Memory B cell (primary cell): ENCODE measurements around the gene FCN3.

Experiments used
- ATAC-seq: fragments of 150-1000 bp; cut with Tn5 transposase; 2 replicates; pipeline ENCODE4 v1.10.0; 2021; ENCODE audit warnings: low read depth, mild to moderate bottlenecking, moderate library complexity
- DNase-seq, 2 donors: peaks; one replicate each; pipeline ENCODE4 v3.0.0; 2022; ENCODE audit warnings: low spot score in 2 of 2
- H3K27ac Mint-ChIP-seq: one replicate; pipeline ENCODE4 v1.8.0; 2022; ENCODE audit warnings: mild to moderate bottlenecking, moderate library complexity, mixed read lengths
- H3K27me3 Mint-ChIP-seq: one replicate; pipeline ENCODE4 v1.8.0; 2022; ENCODE audit warnings: mixed read lengths
- H3K36me3 Mint-ChIP-seq: one replicate; pipeline ENCODE4 v1.8.0; 2022; ENCODE audit warnings: mild to moderate bottlenecking, mixed read lengths
- H3K4me1 Mint-ChIP-seq: one replicate; pipeline ENCODE4 v1.8.0; 2022; ENCODE audit warnings: mixed read lengths
- H3K4me3 Mint-ChIP-seq: one replicate; pipeline ENCODE4 v1.8.0; 2022; ENCODE audit warnings: mild to moderate bottlenecking, moderate library complexity, mixed read lengths
- H3K9me3 Mint-ChIP-seq: one replicate; pipeline ENCODE4 v1.8.0; 2022; ENCODE audit warnings: mixed read lengths

FCN3 gene

DNA sequence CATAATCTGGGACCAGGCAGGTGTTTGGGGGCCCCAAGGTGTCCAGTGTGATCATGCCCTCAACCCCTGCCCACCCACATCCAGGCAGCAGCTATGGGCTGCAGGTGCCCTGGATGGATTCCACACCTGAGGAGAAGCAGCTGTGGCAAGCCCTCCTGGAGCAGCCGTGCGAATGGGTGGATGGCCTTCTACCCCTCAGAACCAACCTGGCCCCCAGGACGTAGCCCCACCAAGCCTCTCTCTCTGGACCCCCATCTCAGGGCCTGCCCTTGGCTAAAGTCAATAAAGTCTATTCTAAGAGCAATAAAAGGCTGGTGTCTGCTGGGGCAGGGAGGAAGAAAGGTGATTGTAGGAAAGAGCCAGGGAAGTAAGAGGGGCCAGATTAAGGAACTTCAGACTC lies 21.0 kb downstream of the FCN3 start:
- Mint-ChIP-seq H3K27ac (no peak overlapping the region), H3K4me1 (peaks cover 14% of the 10 kb centered on the region), H3K9me3 (no peaks in the 10 kb centered on the region), H3K36me3 (peaks cover 1% of the 10 kb centered on the region), H3K4me3 (no peak overlapping the region), H3K27me3 (no peaks in the 10 kb centered on the region)
- DNase-seq (no peak), ATAC-seq (no peak)

DNA sequence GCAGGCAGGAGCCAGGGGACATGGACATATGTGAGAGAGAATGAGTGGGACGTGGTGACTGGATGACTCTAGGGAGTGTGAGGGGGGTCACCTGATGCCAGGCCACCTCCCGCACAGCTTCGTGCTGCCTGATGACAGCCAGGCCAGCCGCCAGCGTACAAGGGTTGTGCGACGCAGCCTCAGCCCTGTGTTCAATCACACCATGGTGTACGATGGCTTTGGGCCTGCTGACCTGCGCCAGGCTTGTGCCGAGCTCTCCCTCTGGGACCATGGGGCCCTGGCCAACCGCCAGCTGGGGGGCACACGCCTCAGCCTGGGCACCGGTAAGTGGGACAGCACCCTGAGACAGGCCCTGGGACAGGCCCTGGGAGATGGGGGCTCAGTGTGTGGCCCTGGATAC lies 21.5 kb downstream of the FCN3 start:
- no peak for ATAC-seq
- Mint-ChIP-seq H3K27ac (no peak overlapping the region), H3K4me3 (no peak overlapping the region), H3K36me3 (peaks cover 2% of the 10 kb centered on the region), H3K4me1 (peaks cover 14% of the 10 kb centered on the region), H3K9me3 (no peaks in the 10 kb centered on the region), H3K27me3 (no peaks in the 10 kb centered on the region)
- DNase-seq: no peak

DNA sequence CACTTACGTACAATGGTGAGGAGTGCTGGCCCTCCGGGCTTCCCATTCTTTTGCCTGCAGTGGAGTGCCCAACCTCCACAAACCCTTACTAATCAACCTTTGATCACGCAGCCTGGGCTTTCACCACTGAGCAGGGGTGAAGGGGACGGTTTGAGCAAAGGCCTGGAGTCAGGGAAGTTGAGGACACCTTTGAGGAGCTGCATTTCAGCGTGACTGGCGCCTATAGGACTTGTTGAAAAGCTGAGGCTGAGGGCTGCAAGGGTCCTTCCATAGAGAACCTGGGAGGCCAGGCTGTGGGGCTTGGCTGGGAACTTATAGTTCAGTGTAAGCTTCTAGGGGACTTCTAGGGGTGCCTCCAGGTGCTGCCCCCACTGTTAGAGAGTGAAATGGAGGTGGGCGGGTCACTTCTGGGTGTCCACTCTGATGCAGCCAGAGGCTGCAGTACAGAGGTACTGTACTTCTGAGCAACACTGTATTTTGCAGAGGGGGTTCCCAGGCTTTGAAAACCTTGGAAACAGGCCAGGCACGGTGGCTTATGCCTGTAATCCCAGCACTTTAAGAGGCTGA lies 23.0 kb downstream of the FCN3 start:
- H3K36me3 Mint-ChIP-seq: peaks cover 11% of the 10 kb centered on the region
- H3K9me3 Mint-ChIP-seq: no peaks in the 10 kb centered on the region
- H3K27ac Mint-ChIP-seq: no peak overlapping the region

DNA sequence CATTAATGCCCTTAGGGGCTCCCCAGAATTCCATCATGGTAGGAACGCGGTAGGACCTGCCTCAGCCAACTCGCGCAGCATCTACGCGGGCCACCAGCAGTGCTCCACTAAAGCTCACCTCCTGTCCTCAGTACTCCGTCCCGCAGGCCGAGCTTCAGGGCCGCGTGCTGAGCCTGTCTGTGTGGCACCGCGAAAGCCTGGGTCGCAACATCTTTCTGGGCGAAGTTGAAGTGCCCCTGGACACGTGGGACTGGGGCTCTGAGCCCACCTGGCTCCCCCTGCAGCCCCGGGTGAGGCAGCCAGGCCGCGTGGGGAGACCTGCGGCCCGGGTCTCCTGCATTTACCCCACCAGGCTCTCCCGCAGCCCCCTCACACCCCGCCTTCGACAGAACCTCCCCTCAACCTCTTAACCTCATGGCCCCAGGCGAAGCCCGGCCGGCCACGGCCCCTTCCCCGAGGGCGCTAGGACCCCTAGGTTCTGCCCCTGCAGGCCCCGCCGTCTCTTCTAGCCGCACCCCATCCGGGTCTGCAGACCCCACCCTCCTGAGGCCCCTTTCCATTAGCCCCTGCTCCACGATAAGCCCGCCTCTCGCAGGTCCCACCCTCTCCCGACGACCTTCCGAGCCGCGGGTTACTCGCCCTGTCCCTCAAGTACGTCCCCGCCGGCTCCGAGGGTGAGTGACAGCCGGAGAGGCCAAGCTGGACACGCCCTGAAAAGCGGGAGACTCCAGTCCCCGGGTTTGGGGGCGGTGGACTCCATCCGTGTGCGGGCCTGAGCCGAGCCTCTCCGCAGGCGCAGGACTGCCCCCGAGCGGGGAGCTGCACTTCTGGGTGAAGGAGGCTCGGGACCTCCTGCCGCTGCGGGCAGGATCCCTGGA lies 23.7 kb downstream of the FCN3 start:
- no peaks in the 10 kb centered on the region for H3K9me3 Mint-ChIP-seq
- DNase-seq (no peak), ATAC-seq (no peak)
- H3K36me3 Mint-ChIP-seq: peaks cover 15% of the 10 kb centered on the region
- no peaks in the 10 kb centered on the region for H3K27me3 Mint-ChIP-seq
- H3K4me1 Mint-ChIP-seq: peaks cover 21% of the 10 kb centered on the region
- peak overlapping the region; percentile 11 for H3K4me3 Mint-ChIP-seq
- H3K27ac Mint-ChIP-seq: no peak overlapping the region

More for the DNA sequence above, 23.0 kb downstream of the FCN3 start:
- ATAC-seq (no peak), DNase-seq (no peak)
- no peaks in the 10 kb centered on the region for H3K27me3 Mint-ChIP-seq
- H3K4me1 Mint-ChIP-seq: peaks cover 19% of the 10 kb centered on the region
- H3K4me3 Mint-ChIP-seq: no peak overlapping the region

DNA sequence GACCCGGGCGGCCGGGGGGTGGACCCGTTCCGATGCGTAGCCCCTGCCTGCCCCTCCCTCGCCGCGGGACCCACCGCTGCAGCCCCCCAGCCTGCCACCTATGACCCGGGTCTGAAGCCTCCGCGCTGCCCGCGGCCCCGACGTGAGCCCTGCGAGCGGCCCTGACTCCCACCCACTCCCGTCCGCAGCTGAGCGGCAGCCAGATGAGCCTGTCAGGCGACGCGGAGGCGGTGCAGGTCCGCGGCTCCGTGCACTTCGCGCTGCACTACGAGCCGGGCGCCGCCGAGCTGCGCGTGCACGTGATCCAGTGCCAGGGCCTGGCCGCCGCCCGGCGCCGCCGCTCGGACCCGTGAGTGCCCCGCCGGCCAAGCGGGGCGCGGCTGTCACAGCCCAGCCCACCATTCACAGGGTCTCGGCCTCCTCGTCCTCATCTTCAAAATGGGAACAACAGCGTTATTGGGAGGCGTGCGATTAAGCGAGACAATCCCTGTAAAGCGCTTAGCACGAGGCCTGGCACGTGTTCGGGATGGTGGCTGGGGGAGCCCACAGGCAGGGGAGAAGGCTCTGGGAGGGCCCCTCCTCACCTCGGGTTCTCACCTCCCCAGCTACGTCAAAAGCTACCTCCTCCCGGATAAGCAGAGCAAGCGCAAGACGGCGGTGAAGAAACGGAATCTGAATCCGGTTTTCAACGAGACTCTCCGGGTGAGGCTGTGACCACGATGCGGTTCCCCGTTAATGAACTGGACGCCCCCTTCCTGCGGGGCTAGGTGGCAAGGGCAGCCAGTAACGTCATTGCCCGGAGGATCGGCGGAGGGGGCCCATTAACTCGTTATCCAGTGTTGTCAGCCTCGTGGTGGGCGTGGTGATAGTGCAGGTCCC lies 24.6 kb downstream of the FCN3 start:
- H3K27me3 Mint-ChIP-seq: no peaks in the 10 kb centered on the region
- H3K36me3 Mint-ChIP-seq: peaks cover 15% of the 10 kb centered on the region
- H3K27ac Mint-ChIP-seq: no peak overlapping the region
- DNase-seq: no peak
- no peaks in the 10 kb centered on the region for H3K9me3 Mint-ChIP-seq
- H3K4me3 Mint-ChIP-seq: peak overlapping the region; percentile 68
- peak; percentile 78 for ATAC-seq
- H3K4me1 Mint-ChIP-seq: peaks cover 15% of the 10 kb centered on the region

DNA sequence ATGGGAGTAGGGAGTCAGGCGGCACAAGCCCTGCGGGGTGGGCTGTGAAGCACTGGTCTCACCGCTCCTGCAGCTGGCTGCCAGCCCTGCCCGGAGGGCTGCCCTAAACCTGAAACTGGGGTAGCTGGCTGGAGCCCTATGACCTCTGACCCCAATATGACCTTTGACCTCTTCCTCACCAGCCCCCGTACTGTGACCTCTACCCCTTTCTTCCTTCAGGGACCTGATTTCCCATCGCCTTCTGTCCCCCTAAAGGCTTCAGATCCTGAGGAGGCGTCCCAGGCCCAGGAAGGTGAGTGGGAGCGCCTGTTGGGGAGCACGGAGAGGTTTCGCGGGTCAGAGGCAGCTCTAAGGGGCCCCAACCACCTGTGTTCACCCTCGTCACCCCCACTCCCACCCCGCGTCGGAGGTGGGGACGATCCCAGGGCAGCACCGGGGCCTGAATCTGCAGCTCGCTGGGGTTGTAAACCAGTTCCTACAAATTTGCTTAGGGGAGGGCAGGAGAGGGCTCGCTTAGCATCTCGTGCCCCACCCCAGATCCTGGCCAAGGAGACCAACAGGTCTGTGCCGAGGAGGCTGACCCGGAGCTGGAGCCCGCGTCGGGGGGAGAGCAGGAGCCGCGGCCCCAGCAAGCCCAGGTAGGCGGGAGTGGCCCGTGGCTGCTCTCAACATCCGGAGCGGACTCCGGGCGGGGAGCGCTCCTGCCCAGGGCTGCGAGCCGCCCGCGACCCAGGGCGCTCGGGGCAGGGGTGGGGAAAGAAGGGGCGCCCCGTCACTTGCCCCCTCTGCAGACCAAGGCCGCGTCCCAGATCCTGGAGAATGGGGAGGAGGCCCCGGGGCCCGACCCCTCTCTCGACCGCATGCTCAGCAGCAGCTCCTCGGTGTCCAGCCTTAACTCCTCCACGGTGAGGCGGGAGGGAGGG lies 25.5 kb downstream of the FCN3 start:
- peak; percentile 86 for ATAC-seq
- H3K27ac Mint-ChIP-seq: no peak overlapping the region
- peak overlapping the region; percentile 70 for H3K4me3 Mint-ChIP-seq
- H3K27me3 Mint-ChIP-seq: no peaks in the 10 kb centered on the region
- peaks cover 19% of the 10 kb centered on the region for H3K4me1 Mint-ChIP-seq
- DNase-seq: no peak
- peaks cover 15% of the 10 kb centered on the region for H3K36me3 Mint-ChIP-seq
- no peaks in the 10 kb centered on the region for H3K9me3 Mint-ChIP-seq

DNA sequence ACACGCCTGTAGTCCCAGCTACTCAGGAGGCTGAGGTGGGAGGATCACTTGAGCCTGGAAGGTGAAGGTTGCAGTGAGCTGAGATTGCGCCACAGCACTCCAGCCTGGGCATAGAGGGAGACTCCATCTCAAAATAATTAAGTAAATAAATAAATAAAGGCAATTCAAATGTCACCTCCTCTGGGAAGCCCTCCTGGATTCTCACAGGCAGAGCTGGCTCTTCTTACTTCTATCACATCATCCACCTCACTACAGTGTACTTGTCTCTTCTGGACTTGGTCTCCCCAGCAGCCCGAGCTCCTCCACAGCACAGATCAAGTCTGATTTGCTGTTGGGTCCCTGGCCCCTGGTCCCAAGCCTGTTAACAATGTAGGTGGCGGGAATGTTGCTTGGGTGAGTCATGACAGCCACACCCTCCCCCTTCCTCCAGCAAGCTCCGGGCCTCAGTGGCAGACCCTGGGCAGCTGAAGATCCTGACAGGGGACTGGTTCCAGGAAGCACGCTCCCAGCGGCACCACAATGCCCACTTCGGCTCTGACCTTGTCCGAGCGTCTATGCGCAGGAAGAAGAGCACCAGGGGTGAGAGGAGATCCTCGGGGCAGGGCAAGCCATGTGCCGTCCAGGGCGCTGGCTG lies 27.5 kb downstream of the FCN3 start:
- Mint-ChIP-seq H3K4me1 (peaks cover 31% of the 10 kb centered on the region), H3K36me3 (peaks cover 15% of the 10 kb centered on the region)

DNA sequence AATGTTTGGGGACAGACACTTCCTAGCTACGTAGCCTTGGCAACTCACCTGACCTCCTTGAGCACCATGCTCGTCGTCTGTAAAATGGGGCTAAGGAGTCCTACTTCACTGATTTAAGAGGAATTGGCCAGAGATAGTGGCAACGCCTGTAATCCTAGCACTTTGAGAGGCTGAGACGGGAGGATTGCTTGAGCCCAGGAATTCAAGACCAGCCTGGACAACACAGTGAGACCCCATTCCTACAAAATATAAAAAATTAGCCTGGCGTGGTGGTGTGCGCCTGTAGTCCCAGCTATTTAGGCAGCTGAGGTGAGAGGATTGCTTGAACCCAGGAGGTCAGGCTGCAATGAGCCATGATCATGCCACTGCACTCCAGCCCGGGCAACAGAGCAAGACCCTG lies 28.3 kb downstream of the FCN3 start:
- Mint-ChIP-seq H3K9me3 (no peaks in the 10 kb centered on the region), H3K4me3 (peak overlapping the region; percentile 51), H3K4me1 (peaks cover 34% of the 10 kb centered on the region), H3K36me3 (peaks cover 15% of the 10 kb centered on the region), H3K27me3 (no peaks in the 10 kb centered on the region), H3K27ac (no peak overlapping the region)
- DNase-seq (no peak), ATAC-seq (no peak)

More for the DNA sequence above, 27.5 kb downstream of the FCN3 start:
- Mint-ChIP-seq H3K27me3 (no peaks in the 10 kb centered on the region), H3K27ac (no peak overlapping the region), H3K4me3 (no peak overlapping the region), H3K9me3 (no peaks in the 10 kb centered on the region)
- no peak for DNase-seq
- no peak for ATAC-seq

DNA sequence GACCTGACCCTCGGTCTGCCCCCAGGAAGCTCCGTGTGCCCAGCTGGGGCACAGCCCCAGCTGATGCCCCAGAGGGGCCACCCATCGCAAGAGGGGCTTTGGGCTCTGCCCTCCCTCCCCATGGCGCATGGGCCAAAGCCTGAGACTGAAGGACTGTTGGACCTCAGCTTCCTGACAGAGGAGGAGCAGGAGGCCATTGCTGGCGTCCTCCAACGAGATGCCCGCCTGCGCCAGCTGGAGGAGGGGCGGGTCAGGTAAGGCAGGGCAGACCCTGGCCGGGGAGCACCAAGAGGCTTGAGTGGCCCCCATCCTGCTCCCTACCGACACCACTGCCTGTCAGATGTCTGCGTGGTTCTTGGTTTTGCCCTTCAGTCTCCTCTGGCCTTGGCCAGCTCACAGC lies 29.4 kb downstream of the FCN3 start:
- ATAC-seq (no peak), DNase-seq (no peak)
- Mint-ChIP-seq H3K27me3 (no peaks in the 10 kb centered on the region), H3K27ac (no peak overlapping the region), H3K4me3 (no peak overlapping the region), H3K9me3 (no peaks in the 10 kb centered on the region), H3K36me3 (peaks cover 14% of the 10 kb centered on the region), H3K4me1 (peaks cover 38% of the 10 kb centered on the region)

DNA sequence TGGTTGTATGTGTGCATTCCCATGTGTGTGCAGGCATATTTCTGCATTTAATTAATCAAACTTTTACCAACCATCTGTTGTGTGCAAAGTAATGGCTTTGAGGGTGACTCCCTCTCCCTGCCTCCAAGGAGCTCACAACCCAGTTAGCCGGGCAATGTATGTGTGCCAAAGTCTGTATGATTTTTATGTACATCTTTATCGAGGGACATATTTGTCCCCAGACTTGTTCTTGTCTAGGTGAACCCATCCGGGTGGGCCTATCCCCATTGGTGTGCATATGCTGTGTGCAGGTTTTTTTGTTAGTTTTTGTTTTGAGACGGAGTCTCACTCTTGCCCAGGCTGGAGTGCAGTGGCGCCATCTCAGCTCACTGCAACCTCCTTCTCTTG lies 31.0 kb downstream of the FCN3 start:
- H3K4me1 Mint-ChIP-seq: peaks cover 45% of the 10 kb centered on the region
- H3K4me3 Mint-ChIP-seq: peak overlapping the region; percentile 94
- peak overlapping the region; percentile 88 for H3K27ac Mint-ChIP-seq
- ATAC-seq: no peak
- H3K27me3 Mint-ChIP-seq: no peaks in the 10 kb centered on the region
- no peak for DNase-seq
- peaks cover 14% of the 10 kb centered on the region for H3K36me3 Mint-ChIP-seq
- H3K9me3 Mint-ChIP-seq: peaks cover 2% of the 10 kb centered on the region

DNA sequence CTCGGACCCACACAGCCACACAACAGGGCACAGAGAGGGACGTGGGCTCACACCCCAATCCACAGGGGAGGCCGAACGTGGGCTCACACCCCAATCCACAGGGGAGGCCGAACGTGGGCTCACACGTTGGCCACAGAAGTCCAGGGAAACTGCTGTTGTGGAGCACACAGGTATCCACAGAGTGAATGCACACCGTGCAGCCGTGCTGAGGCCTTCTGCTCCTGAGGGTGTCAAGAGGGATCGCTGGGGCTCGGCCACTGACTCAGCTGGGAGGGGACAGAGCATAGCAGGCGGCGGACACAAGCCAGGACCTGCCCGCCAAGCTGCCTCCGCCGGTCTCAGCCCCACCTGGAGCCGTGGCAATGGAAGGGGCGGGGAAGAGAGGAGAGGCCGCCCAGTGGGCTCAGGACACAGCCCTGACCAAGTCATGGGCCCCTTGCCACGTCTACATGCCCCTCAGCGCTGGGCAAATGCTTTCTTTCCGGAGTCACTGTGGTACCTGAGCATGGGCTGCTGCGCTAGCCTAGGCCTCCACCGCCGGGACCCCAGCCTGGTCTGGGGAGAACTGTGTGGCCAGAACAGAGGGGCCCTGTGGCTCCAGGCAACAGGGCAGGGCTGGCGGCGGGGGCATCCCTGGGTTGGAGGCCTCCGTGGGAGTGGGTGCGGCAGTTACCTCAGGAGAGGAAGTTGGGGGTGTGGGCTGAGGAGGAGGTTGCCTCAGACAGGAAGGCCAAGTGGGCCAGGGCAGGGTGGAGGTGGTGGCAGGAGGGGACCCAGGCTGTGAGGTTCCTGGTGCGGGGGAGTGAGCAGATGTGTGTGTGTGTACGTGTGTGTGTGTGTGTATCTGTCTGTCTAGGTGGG lies 31.6 kb downstream of the FCN3 start:
- H3K9me3 Mint-ChIP-seq: peaks cover 2% of the 10 kb centered on the region
- no peaks in the 10 kb centered on the region for H3K27me3 Mint-ChIP-seq
- ATAC-seq: peak; percentile 50
- H3K27ac Mint-ChIP-seq: peak overlapping the region; percentile 88
- H3K4me3 Mint-ChIP-seq: peak overlapping the region; percentile 94
- peaks cover 44% of the 10 kb centered on the region for H3K4me1 Mint-ChIP-seq
- peak in 1 of 2 donors; percentile 50 for DNase-seq
- H3K36me3 Mint-ChIP-seq: peaks cover 12% of the 10 kb centered on the region

DNA sequence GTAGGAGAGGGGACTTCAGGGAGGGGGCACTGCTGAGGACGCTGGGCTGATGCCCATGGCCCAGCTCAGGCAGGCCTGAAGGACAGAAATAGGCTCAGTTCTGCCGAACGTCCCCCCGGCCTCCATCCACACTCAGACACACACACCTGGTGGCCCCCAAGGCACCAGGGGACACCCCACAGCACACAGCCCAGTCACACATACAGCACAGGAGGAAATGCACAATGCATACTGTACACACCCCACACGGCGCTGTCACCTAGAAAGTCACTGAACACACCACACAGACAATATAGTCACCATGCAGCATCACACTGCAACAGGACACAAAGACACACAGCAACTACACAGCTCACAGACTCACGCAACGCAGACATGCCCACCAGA lies 32.2 kb downstream of the FCN3 start:
- Mint-ChIP-seq H3K27me3 (no peaks in the 10 kb centered on the region), H3K4me1 (peaks cover 40% of the 10 kb centered on the region), H3K4me3 (peak overlapping the region; percentile 94), H3K27ac (peak overlapping the region; percentile 88), H3K36me3 (peaks cover 8% of the 10 kb centered on the region), H3K9me3 (peaks cover 2% of the 10 kb centered on the region)
- ATAC-seq: peak; percentile 6
- no peak for DNase-seq
